ENCODE results near the gene F5. TPM values are rescaled to one million over a fixed set of nuclear protein-coding genes. Genes with fewer than 3 reads are reported as not detected.

F5 gene
- total and polyA plus RNA-seq, 10 of the 15 experiments (the other 5 are each of a cell fraction or from before 2014, with no cell fraction given) = under 0.01 to 3.8 (median 0.40) TPM

DNA sequence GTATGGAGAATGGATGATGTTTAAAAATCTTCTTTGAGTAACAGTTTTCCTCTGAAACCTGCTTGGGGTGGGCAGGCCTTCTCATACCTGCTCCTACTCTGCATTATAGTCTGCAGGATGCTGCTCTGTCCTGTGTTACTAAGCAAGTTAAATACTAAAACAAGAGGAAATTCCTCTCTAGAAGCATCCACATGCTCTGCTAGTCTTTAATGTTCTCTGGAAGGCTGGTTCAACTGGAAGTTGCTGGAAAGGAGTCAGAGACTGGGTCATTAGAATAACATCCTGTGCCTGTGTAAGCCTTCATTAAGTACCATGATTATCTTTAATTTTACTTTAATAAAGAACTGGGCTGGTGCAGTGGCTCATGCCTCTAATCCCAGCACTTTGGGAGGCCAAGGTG is 37.8 kb upstream of the F5 start:
- H3K36me3 ChIP-seq (ENCODE audit: control insufficient read depth in 2 of 2, insufficient read depth in 2 of 2, low read length in 1 of 2) = no peaks in the 10 kb centered on the region
- no peaks in the 10 kb centered on the region for H3K27me3 ChIP-seq (replicated peaks in 1 of 2; ENCODE audit: control insufficient read depth in 2 of 2, insufficient read depth in 2 of 2, low read length in 1 of 2)
- no peak overlapping the region for H3K27ac ChIP-seq (ENCODE audit: control insufficient read depth, insufficient read depth)
- ATAC-seq (no peak), FAIRE-seq (no peak), DNase-seq (ENCODE audit: low read depth, low spot score) (no peak)
- no peak overlapping the region for H3K4me2 ChIP-seq (ENCODE audit: control insufficient read depth, insufficient read depth)
- H3K9me3 ChIP-seq (replicated peaks; ENCODE audit: control insufficient read depth, insufficient read depth, low read length) = no peaks in the 10 kb centered on the region; the same call in 2 of the 3 replicates
- H3K9ac ChIP-seq (ENCODE audit: control insufficient read depth, insufficient read depth, low read length) = no peak overlapping the region
- no TSS peak for BruUV-seq (replicated peaks)
- in situ Hi-C loops (cut with MboI) = no loop called here
- POLR2A ChIA-PET = no interaction called here
- H3K4me3 ChIP-seq = no peak overlapping the region
- CTCF ChIA-PET = no interaction called here
- H2AFZ ChIP-seq (ENCODE audit: control insufficient read depth, low read depth, low read length) = no peak overlapping the region
- RAD21 ChIA-PET (ENCODE audit: unreplicated experiment) = no interaction called here
- H4K20me1 ChIP-seq (ENCODE audit: control insufficient read depth, insufficient read depth) = no peaks in the 10 kb centered on the region
- no peaks in the 10 kb centered on the region for H3K4me1 ChIP-seq (ENCODE audit: control insufficient read depth, insufficient read depth, low read length)
- SMC1A ChIA-PET (ENCODE audit: uncharacterized antibody, unreplicated experiment) = no interaction called here
- no peaks in the 10 kb centered on the region for H3K79me2 ChIP-seq (ENCODE audit: control insufficient read depth, insufficient read depth, low read length)
- intact Hi-C loops (cut with micrococcal nuclease; ENCODE audit: unreplicated experiment) = no loop called here
- TF ChIP-seq TARDBP (IDR thresholded peaks at IDR 0.05; ENCODE audit: borderline replicate concordance) (no peak), SMARCA5 (IDR thresholded peaks at IDR 0.05) (no peak), SUPT20H (IDR thresholded peaks at IDR 0.05; ENCODE audit: borderline replicate concordance, control insufficient read depth, low read depth, low read length) (no peak), CREM (IDR thresholded peaks at IDR 0.05; ENCODE audit: low read depth) (no peak), POLR2A (IDR thresholded peaks at IDR 0.05; ENCODE audit: low read depth, low read length) (no peak), RCOR1 (conservative IDR thresholded peaks at IDR 0.05; ENCODE audit: low read depth, low read length) (no peak), MTA3 (IDR thresholded peaks at IDR 0.05; ENCODE audit: borderline replicate concordance, low read length) (no peak), KLF5 (IDR thresholded peaks at IDR 0.05; ENCODE audit: partially characterized antibody) (no peak), BACH1 (IDR thresholded peaks at IDR 0.05; ENCODE audit: borderline replicate concordance) (no peak)
- TF ChIP-seq, protein P1, sequence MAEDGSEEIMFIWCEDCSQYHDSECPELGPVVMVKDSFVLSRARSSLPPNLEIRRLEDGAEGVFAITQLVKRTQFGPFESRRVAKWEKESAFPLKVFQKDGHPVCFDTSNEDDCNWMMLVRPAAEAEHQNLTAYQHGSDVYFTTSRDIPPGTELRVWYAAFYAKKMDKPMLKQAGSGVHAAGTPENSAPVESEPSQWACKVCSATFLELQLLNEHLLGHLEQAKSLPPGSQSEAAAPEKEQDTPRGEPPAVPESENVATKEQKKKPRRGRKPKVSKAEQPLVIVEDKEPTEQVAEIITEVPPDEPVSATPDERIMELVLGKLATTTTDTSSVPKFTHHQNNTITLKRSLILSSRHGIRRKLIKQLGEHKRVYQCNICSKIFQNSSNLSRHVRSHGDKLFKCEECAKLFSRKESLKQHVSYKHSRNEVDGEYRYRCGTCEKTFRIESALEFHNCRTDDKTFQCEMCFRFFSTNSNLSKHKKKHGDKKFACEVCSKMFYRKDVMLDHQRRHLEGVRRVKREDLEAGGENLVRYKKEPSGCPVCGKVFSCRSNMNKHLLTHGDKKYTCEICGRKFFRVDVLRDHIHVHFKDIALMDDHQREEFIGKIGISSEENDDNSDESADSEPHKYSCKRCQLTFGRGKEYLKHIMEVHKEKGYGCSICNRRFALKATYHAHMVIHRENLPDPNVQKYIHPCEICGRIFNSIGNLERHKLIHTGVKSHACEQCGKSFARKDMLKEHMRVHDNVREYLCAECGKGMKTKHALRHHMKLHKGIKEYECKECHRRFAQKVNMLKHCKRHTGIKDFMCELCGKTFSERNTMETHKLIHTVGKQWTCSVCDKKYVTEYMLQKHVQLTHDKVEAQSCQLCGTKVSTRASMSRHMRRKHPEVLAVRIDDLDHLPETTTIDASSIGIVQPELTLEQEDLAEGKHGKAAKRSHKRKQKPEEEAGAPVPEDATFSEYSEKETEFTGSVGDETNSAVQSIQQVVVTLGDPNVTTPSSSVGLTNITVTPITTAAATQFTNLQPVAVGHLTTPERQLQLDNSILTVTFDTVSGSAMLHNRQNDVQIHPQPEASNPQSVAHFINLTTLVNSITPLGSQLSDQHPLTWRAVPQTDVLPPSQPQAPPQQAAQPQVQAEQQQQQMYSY (CRISPR knock-in tag; IDR thresholded peaks at IDR 0.05) = no peak
- TF ChIP-seq, protein P2, sequence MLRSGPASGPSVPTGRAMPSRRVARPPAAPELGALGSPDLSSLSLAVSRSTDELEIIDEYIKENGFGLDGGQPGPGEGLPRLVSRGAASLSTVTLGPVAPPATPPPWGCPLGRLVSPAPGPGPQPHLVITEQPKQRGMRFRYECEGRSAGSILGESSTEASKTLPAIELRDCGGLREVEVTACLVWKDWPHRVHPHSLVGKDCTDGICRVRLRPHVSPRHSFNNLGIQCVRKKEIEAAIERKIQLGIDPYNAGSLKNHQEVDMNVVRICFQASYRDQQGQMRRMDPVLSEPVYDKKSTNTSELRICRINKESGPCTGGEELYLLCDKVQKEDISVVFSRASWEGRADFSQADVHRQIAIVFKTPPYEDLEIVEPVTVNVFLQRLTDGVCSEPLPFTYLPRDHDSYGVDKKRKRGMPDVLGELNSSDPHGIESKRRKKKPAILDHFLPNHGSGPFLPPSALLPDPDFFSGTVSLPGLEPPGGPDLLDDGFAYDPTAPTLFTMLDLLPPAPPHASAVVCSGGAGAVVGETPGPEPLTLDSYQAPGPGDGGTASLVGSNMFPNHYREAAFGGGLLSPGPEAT (IDR thresholded peaks at IDR 0.05; ENCODE audit: low read depth) = no peak
- TF ChIP-seq, protein P3, sequence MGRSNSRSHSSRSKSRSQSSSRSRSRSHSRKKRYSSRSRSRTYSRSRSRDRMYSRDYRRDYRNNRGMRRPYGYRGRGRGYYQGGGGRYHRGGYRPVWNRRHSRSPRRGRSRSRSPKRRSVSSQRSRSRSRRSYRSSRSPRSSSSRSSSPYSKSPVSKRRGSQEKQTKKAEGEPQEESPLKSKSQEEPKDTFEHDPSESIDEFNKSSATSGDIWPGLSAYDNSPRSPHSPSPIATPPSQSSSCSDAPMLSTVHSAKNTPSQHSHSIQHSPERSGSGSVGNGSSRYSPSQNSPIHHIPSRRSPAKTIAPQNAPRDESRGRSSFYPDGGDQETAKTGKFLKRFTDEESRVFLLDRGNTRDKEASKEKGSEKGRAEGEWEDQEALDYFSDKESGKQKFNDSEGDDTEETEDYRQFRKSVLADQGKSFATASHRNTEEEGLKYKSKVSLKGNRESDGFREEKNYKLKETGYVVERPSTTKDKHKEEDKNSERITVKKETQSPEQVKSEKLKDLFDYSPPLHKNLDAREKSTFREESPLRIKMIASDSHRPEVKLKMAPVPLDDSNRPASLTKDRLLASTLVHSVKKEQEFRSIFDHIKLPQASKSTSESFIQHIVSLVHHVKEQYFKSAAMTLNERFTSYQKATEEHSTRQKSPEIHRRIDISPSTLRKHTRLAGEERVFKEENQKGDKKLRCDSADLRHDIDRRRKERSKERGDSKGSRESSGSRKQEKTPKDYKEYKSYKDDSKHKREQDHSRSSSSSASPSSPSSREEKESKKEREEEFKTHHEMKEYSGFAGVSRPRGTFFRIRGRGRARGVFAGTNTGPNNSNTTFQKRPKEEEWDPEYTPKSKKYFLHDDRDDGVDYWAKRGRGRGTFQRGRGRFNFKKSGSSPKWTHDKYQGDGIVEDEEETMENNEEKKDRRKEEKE (IDR thresholded peaks at IDR 0.05) = no peak
- TF ChIP-seq, protein P4, sequence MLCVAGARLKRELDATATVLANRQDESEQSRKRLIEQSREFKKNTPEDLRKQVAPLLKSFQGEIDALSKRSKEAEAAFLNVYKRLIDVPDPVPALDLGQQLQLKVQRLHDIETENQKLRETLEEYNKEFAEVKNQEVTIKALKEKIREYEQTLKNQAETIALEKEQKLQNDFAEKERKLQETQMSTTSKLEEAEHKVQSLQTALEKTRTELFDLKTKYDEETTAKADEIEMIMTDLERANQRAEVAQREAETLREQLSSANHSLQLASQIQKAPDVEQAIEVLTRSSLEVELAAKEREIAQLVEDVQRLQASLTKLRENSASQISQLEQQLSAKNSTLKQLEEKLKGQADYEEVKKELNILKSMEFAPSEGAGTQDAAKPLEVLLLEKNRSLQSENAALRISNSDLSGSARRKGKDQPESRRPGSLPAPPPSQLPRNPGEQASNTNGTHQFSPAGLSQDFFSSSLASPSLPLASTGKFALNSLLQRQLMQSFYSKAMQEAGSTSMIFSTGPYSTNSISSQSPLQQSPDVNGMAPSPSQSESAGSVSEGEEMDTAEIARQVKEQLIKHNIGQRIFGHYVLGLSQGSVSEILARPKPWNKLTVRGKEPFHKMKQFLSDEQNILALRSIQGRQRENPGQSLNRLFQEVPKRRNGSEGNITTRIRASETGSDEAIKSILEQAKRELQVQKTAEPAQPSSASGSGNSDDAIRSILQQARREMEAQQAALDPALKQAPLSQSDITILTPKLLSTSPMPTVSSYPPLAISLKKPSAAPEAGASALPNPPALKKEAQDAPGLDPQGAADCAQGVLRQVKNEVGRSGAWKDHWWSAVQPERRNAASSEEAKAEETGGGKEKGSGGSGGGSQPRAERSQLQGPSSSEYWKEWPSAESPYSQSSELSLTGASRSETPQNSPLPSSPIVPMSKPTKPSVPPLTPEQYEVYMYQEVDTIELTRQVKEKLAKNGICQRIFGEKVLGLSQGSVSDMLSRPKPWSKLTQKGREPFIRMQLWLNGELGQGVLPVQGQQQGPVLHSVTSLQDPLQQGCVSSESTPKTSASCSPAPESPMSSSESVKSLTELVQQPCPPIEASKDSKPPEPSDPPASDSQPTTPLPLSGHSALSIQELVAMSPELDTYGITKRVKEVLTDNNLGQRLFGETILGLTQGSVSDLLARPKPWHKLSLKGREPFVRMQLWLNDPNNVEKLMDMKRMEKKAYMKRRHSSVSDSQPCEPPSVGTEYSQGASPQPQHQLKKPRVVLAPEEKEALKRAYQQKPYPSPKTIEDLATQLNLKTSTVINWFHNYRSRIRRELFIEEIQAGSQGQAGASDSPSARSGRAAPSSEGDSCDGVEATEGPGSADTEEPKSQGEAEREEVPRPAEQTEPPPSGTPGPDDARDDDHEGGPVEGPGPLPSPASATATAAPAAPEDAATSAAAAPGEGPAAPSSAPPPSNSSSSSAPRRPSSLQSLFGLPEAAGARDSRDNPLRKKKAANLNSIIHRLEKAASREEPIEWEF (IDR thresholded peaks at IDR 0.05; ENCODE audit: insufficient replicate concordance, low read depth, low read length) = no peak

All from GM12878 (cell line).